ENCODE measurements around the gene NIPAL4.

DNA sequence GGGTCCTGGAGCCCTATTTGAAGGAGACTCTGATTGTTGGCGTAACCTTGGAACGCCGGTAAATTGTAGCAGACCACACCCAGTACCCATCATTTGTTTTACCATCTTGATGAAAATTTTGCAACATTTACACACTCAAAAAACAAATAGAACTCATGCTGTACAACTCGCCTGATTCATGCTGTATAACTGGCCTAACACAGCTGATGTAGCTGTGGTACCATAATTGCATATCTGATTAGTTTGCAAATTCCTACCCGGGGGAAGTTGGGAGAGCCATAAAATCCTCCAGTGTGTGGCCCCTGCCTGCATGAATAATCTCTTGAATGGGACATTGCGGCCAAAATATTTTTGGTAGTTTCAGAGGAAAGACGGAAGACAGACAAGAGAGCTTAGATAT is 9.7 kb downstream of the NIPAL4 start:
- TF ChIP-seq, protein P1, sequence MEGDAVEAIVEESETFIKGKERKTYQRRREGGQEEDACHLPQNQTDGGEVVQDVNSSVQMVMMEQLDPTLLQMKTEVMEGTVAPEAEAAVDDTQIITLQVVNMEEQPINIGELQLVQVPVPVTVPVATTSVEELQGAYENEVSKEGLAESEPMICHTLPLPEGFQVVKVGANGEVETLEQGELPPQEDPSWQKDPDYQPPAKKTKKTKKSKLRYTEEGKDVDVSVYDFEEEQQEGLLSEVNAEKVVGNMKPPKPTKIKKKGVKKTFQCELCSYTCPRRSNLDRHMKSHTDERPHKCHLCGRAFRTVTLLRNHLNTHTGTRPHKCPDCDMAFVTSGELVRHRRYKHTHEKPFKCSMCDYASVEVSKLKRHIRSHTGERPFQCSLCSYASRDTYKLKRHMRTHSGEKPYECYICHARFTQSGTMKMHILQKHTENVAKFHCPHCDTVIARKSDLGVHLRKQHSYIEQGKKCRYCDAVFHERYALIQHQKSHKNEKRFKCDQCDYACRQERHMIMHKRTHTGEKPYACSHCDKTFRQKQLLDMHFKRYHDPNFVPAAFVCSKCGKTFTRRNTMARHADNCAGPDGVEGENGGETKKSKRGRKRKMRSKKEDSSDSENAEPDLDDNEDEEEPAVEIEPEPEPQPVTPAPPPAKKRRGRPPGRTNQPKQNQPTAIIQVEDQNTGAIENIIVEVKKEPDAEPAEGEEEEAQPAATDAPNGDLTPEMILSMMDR (conservative IDR thresholded peaks at IDR 0.05): no peak
- TF ChIP-seq ZFX (IDR thresholded peaks at IDR 0.05): no peak
